Glomerular visceral epithelial cell (primary cell): ENCODE data around the gene LPIN2.
"Not testable (repeated sequence)": the region's sequence is repeated elsewhere in the genome, so short reads cannot be mapped to it uniquely, and the experiment has no call there.

Experiments used
- DNase-seq: peaks from one replicate; pipeline ENCODE4 v3.0.0-alpha.2; 2016; ENCODE audit errors: extremely low spot score

The LPIN2 gene

DNA sequence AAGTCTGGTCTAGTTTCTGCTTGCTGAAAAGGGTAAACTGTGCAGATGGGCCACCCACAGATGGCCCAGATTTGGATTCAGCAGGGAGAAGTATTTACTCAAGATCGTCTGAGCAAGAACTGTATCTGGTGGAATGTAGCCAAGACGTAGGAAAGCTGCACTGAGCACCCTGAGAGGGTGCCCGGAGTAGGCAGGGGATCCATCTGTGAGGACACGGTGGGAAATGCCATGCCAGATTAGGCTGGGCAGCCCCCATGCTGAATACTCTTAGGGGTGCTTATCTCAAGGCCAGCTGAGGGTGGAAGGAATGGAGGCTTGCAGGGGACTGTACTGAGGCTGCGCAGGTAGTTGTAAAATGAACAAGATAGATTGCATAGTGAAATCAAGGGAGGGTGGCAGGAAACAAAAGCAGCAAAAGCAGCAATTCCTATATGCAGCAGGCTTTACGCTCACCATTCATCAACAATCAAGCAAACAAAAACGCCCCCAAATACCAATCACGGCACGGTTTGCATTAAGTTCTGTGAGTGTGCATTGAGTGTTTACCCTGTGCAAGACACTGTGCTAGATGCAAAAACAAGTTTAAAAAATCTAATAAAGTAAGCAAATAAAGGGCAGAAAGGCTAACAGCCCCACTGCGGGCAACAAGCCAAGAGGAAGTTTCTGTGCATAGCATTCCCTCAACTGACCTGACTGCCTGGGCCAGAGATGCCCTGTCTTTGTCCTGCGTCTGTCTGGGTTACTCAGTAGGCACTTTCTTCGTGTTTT, 32.2 kb upstream of the LPIN2 start:
- DNase-seq = peak; percentile 16

DNA sequence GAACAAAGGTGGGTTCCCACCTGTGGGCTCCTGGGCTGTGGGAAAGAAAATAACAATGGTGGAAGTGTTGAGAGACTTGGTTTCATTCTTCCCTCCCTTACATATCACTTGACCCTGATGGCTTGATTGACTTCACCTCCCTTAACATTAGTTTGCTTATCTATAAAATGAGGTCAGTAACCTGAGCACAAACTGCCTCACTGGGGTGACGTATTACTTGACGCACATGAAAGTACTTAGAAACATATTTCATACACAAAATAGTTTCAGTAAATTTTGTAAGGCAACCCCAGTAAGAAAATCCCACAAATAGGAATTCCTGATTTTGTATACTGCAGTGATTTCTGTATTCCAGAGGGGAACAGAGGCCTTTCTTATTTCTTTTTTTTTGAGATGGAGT, 29.4 kb upstream of the LPIN2 start:
- no peak for DNase-seq

DNA sequence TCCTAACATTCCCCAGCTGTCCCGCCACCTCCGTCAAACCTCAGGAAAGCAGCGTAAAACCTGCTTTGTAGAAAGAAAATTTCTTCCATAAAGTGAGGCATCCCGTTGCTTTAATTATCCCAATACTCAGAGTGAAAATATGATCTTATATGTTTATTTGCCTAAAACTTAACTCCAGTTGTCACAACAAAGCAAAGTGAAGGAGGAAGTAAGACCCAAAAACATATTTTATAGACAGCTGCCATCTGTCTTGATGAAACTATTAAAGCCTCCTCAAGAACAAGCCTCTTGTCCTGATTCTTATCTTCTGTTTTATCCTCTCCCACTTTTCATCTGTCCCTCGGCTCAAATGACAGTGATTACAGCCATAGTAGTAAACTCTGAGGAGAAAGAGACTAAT, 28.9 kb upstream of the LPIN2 start:
- no peak for DNase-seq

DNA sequence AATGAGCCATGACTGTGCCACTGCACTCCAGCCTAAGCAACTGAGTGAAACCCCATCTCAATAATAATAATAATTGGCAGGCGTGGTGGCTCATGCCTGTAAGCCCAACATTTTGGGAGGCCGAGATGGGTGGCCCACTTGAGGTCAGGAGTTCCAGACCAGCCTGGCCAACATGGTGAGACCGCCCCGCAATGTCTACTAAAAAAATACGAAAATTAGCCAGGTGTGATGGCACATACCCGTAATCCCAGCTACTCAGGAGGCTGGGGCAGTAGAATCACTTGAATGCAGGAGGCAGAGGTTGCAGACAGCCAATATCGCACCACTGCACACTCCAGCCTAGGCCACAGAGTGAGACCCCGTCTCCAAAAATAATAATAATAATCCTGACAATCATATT, 27.9 kb upstream of the LPIN2 start:
- DNase-seq = no peak

DNA sequence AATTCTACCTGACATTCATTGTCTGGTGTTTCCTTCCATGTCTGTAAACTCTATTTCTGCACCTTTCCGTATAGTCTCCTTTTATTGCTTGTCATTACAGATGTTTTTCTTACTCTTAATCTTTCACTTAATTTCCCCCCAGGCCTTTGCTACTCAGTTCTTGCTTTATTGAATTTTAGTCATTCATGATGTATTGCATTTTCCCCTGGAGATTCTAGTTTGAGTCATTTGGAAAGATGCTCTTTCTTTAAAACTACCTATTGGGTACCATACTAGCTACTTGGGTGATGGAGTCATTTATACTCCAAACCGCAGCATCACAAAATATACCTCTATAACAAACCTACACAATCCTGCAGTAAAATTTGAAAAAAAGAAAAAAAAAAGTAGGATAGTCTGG, 27.2 kb upstream of the LPIN2 start:
- no peak for DNase-seq

DNA sequence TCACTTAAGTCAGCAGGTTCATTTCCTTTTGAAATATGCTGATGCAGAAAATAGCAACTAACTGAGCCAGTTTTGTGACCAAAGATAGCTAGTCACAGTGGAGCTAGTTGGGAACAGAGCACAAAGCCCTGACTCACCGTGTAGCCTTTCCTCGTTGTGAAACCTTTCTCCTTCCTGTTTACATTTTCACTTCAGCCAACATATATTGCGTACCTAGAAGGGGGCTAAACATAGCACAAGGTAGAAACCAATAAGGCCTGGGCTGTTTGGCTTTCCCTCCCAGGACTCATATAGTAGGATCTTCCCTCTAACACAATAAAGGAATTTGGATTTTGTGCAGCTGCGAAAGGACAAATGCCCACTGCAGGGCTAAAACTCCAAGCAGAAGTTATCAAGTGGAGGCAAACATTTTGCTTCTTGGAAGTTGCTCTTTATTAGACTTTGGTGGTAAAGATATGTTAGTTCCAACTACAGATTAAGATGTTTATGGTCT, 24.5 kb upstream of the LPIN2 start:
- DNase-seq = no peak

DNA sequence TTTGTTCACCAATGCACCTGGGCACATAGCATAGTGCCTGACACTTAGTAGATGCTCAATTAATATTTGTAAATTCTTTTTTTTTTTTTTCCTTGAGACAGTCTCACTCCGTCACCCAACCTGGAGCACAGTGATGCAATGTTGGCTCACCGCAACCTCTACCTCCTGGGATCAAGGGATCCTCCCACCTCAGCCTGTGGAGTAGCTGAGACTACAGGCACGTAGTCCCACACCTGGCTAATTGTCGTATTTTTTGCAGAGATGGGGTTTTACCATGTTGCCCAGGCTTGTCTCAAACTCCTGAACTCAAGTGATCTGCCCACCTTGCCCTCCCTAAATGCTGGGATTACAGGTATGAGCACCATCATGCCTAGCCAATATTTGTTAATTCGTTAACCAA, 23.2 kb upstream of the LPIN2 start:
- DNase-seq = no peak

DNA sequence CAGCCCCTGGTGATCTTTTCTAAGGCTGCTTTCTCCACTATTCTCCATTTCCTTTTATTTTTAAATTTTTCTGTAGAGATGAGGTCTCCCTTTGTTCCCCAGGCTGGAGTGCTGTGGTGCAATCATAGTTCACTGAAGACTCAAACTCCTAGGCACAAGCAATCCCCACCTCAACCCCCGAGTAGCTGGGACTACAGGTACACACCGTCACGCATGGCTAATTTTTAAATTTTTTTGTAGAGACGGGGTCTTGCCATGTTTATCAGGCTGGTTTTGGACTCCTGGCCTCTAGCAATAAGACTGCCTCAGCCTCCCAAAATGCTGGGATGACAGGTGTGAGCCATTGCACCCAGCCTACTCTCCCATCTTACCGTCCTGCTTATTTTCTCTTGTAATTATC, 22.7 kb upstream of the LPIN2 start:
- DNase-seq = no peak

DNA sequence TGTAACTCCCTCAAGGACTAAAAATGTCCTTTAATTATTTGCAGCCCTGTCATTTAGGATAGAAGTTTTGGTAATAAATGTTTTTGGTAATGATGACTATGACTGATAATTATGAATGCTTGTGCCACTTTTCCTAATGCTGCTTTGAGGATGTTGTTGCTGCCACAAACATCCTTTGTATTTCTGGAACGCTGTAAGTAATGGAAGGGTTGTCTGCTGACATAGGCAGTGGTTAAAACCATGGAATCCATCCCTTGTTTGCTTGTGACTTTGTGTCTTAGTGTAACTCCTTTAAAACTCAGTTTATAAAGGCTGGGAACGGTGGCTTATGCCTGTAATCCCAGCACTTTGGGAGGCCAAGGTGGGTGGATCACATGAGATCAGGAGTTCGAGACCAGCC, 19.8 kb upstream of the LPIN2 start:
- DNase-seq = no peak

DNA sequence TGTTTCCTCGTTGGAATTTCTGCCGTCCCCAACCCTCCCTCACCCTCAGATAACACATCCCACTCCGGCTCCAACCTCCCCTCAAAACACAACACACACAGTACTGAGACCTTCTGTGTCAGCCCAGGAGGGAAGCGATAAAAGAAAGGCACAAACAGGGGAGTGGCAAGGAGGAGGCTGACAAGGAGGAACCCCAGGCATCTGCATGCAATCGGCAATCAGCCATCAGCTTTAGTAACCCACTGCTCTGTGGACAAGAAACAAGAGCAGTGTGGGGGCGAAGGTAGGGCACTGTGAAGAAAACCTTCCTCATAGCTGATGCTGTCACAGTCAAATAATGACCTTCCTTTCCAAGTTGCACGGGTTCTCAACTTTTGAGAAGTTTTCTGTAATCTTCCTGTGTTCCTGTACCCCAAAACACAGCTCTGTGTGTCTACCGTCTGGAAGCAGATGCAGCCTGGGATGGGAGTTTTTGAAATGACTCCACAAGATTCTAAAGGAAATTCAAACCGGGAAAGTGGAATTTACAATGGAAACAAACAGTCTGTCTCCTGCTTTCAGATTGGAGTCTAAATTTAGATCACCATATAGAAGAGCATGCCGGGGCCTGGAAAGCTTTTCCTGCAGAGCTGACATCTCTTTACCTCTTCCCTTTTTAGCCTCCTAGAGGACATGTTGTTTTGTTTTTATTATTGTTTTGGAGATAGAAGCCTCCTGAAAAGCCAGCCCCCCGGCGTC, 16.4 kb upstream of the LPIN2 start:
- no peak for DNase-seq

DNA sequence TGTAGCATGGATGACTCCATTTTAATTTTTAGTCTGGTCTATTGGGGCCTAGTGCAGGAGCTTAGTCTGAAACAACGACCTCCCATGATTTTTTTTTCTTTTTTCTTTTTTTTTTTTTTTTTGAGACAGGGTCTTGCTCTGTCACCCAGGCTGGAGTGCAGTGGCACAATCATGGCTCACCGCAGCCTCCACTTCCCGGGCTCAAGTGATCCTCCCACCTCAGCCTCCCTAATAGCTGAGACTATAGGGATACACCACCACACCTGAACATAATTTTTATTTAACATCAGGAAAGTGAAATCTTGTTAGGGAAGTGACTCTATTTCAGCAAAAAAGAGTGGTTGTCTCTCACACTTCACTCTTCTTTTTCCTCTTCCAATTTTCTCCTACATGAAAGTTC, 15.2 kb upstream of the LPIN2 start:
- DNase-seq = not testable (repeated sequence)

DNA sequence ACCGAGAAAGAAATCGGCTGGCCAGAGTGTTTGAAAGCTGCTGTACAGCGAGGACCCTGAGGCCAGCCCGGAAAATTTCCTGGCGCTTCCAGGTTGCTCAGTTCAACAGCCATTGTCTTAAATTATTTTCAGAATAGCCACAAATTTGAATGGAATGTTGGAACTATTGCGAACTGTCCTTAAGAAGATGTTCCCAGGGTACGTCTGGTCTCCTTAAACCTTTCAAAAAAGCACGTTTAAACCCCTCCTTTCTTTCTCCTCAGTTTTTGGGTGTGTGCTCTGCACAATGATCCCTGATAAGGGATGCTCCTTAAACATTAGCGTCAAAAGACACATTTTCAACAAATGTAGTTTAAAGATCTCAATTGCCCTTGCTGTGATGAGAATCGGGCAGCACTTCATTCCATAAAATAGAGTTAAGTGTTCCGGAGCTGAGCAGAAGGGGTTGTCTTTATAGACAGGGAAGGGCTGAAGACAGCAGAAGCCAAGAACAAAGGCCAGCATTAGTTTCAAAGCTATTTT, 14.5 kb upstream of the LPIN2 start:
- DNase-seq = no peak

DNA sequence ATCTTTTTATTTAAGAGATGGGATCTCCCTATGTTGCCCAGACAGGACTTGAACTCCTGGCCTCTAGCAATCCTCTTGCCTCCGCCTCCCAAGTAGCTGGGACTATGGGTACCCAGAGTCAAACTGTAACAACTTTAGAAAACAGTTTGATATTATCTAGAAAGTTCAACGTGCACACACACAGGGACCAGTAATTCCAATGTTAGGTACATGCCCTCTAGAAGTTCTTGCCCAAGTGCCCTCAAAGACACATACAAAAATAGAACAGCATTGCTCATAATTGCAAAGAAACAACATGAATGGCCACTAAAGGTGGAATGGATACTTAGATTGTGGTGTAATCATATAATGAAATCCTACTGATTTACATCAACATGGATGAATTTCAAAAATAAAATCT, 12.6 kb upstream of the LPIN2 start:
- no peak for DNase-seq

DNA sequence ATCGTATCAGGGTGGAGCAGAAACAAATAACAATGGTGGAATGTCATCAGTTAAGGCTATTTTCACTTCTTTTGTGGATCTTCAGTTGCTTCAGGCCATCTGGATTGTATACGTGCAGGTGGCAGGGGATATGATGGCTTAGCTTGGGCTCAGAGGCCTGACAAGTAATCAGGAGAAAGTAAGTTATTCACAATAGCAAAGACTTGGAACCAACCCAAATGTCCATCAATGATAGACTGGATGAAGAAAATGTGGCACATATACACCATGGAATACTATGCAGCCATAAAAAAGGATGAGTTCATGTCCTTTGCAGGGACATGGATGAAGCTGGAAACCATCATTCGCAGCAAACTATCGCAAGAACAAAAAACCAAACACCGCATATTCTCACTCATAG, 10.7 kb upstream of the LPIN2 start:
- DNase-seq = not testable (repeated sequence)

DNA sequence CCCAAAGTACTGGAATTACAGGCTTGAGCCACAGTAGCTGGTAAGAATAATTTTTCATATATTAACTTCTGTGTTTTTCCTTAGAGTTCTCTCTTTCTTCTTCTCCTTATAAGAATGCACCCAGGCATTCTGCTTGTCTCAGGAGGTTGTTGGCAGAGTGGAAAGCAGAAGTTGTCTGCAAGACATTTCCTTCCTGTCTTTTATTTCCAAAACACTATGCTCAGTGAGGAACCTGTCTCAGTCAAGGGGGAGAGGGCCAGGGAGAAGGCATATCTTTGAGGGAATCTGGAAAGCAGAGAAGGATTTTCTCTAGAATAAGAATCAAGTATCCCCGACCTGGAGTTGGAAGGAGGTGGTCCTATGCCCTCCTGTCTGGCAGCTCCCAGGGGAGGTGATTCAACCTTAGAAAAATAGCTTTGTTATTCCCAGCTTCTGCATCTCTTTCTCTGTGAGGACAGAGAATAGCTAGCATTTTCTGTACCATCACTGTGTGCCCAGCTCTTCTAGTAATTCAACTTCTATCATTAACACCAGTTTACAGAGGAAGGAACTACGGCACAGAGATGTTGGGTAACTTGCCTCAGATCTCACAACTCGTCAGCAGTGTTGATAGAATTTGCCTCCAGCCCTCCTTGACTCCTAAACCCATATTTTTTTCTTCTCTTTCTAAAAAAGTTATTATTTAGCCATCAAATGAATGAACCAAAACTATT, 3.8 kb upstream of the LPIN2 start:
- no peak for DNase-seq

DNA sequence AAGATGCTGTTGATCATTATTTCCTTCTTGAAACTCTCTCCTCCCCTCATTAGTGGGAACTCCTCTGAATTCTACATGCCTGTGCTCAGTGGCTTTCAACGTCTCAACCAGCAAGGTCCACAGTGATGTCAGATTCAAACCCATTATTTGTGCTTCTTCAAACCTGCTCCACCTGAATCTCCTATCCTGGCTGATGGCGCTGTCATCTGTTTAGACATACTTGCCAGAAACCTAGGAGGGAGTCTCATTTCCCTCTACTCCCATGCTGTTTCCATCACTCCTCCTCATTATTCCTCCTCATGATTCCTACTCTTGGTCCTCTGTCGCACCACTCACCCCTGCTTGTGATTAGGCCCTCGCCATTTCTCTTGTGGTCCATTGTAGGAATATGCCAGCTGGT, 2.9 kb upstream of the LPIN2 start:
- DNase-seq = no peak

DNA sequence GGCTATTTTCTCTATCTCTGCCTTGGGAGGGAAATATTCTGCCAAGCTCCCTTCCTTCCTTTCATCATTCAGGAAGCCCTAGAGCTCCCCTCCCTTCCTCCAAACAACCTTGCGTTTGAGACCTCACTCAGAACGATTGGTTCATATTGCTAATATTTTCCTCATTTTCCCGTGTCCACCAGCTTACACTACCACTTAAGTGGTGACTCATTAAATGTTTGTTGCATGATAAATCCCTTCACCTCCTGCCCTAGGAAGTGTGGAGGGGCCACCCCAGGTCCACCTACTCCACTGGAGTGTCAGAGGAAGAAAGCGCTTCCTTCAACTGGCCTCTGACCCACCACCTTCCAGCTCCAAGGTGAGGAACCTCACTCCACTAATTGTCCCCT, 2.3 kb upstream of the LPIN2 start:
- peak; percentile 63 for DNase-seq

DNA sequence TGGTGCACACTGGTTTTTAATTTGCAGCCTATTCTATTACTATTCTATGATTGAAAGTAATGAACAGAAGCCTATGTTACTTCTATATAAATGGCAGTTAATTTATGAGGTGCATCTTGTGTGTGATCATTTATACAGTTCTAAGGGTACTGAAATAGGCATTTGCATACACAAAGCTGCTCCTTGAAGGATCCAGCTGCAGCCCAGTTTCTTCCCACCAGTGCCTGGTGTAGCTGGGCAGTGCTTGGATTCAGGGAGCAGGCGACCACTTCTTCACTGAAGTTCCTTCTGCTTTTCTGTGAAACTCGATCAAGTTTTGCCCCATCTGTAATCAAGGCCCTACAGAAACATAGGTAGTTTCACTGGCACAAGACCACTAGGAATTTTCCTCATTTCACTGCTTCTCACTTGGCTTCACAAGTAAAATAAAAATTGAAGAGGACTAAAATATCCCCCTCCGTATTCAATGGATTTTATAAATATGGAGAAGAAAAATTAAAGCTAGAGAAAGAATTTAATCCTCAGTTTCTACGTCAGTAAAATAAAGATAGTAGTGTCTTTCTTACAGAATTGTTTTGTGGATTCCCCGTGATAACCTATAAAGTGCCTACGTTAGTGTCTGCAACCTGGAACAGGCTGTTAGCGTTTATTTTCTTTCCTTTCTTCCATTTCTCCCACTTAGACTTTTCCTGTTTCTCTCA, 1.7 kb upstream of the LPIN2 start:
- DNase-seq = no peak

DNA sequence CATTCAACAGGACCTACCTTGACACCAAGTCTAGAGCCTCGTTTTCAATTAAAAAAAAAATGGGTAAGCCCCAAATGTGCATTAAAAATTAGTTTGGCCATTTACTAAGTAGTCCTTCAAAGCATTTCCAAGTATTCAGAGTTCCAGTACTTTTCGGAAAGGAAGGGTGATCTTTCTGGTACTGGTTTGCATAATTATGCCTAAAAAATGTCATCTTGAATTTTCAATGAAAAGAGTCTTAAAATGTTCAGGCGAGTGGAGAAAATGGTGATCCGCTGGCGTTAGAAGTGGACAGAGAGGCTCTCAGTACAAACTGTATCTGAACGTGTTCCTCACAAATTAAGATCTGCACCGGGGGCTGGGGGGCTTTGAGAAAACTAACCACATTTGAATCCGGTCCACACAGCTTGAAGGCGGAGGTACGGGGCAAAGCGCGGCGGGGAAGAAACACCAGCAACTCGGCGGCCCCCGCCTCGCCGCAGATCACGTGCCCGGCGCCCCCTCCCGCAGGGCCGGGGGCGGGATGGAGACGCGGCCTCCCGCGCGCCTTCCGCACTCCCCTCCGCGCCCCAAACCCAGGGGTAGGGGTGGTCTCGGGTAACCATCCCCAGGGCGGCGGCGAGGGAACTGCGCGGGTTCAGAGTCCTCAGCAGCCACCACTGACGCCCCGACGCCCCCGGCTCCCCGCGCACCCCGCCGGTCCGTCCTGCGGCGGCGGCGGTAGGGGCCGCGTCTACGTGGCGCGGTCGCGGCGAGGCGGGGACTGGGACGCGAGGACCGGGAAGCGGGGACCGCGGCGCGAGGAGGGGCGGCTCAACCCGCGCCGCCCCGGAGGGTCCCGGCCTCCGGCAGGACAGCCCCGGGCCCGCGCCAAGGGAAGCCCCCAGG, 564 bp downstream of the LPIN2 start:
- DNase-seq = peak; percentile 30

DNA sequence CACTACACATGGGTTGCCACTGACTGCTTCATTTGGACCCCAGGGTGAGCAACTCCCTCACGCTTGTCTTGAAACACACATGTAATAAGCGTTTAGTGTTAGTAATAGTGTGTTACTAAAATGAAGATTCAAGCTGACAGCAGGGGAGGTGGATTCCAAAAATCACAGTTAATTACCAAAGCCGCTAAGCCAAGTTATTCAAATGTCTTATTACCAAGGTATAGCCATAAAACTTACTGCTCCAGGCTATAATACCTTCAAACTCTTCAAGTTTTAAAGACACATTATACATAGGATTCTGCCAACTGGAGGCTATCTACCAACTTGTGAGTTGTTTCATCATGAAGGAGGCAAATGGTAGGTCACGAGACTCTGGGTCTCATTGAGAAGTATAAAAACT, 2.9 kb downstream of the LPIN2 start:
- no peak for DNase-seq

DNA sequence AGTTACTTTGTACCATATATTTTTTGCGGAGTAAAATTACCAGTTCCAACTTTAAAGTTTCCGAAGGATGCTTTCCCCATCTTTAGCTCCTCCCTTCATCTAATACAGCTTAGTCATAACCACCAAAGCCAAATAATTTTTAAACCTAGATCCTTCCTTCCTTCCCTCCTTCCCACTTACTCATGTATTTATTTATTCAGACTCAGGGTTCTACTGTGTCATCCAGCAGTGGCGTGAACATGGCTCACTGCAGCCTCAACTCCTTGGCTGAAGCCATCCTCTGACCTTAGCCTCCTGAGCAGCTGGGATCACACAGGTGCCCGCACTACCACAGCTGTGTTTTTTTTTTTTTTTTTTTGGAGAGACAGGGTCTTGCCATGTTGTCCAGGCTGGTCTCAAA, 4.4 kb downstream of the LPIN2 start:
- DNase-seq = peak; percentile 28
